Neuronal stem cell (in vitro differentiated cells): ENCODE measurements around the gene C4A.
"Not testable (repeated sequence)": the region's sequence is repeated elsewhere in the genome, so short reads cannot be mapped to it uniquely, and the experiment has no call there.

Experiments used
- DNase-seq: peaks from one replicate; pipeline ENCODE4 v3.0.0-alpha.2; 2013; ENCODE audit warnings: low spot score
- H2AFZ ChIP-seq: one replicate; pipeline ENCODE4 v1.6.1; 2013; ENCODE audit warnings: mild to moderate bottlenecking, low read length, inconsistent platforms
- H2AK5ac ChIP-seq: 2 replicates; pipeline ENCODE4 v1.6.1; 2013; ENCODE audit warnings: low read depth, mild to moderate bottlenecking, inconsistent platforms, low read length, moderate library complexity, mixed read lengths
- H2BK120ac ChIP-seq: 2 replicates; pipeline ENCODE4 v1.6.1; 2013; ENCODE audit warnings: low read depth, mild to moderate bottlenecking, inconsistent platforms, low read length, moderate library complexity, mixed read lengths
- H2BK12ac ChIP-seq: one replicate; pipeline ENCODE4 v1.6.1; 2013; ENCODE audit warnings: low read length, inconsistent platforms
- H2BK15ac ChIP-seq: 2 replicates; pipeline ENCODE4 v1.6.1; 2013; ENCODE audit warnings: mild to moderate bottlenecking, low read length, inconsistent platforms, mixed read lengths
- H2BK5ac ChIP-seq: one replicate; pipeline ENCODE4 v1.6.1; 2013; ENCODE audit warnings: inconsistent platforms, mild to moderate bottlenecking, low read length, moderate library complexity
- H3K14ac ChIP-seq: one replicate; pipeline ENCODE4 v1.6.1; 2013; ENCODE audit warnings: low read length, inconsistent platforms
- H3K18ac ChIP-seq: 2 replicates; pipeline ENCODE4 v1.6.1; 2013; ENCODE audit warnings: low read length, inconsistent platforms
- H3K23ac ChIP-seq: 2 replicates; pipeline ENCODE4 v1.6.1; 2013; ENCODE audit warnings: low read depth, mild to moderate bottlenecking, mixed read lengths, low read length, inconsistent platforms; ENCODE audit not compliant: poor library complexity
- H3K27ac ChIP-seq: replicated peaks from 3 replicates; pipeline ENCODE4 v1.5.1; 2013; ENCODE audit warnings: low read length, inconsistent platforms
- H3K27me3 ChIP-seq, 3 experiments: 2 replicates each; pipeline ENCODE4 v1.6.1; 2013; ENCODE audit warnings: low read length in 3 of 3, mild to moderate bottlenecking in 2 of 3, inconsistent platforms in 1 of 3, low read depth in 1 of 3, mixed read lengths in 1 of 3, moderate library complexity in 1 of 3; ENCODE audit not compliant: control insufficient read depth in 3 of 3, insufficient read depth in 3 of 3
- H3K36me3 ChIP-seq, 2 donors: replicated peaks in 1 of 2; 2 replicates each; pipeline ENCODE4 v1.6.1; 2013; ENCODE audit warnings: low read length in 2 of 2; ENCODE audit not compliant: control insufficient read depth in 2 of 2, insufficient read depth in 2 of 2
- H3K4ac ChIP-seq: 2 replicates; pipeline ENCODE4 v1.6.1; 2013; ENCODE audit warnings: inconsistent platforms, mild to moderate bottlenecking, low read length, moderate library complexity
- H3K4me1 ChIP-seq, 2 donors: 1 replicate in 1 of 2; 2 replicates in 1 of 2; pipeline ENCODE4 v1.6.1; 2013; ENCODE audit warnings: low read length in 2 of 2, low read depth in 1 of 2; ENCODE audit not compliant: control insufficient read depth in 2 of 2, insufficient read depth in 1 of 2
- H3K4me2 ChIP-seq: one replicate; pipeline ENCODE4 v1.6.1; 2013; ENCODE audit warnings: mild to moderate bottlenecking, low read length, inconsistent platforms; ENCODE audit not compliant: insufficient read depth, poor library complexity, severe bottlenecking
- H3K4me3 ChIP-seq, 2 donors: 2 replicates each; pipeline ENCODE4 v1.5.1; 2013; ENCODE audit warnings: low read length in 2 of 2, mild to moderate bottlenecking in 2 of 2, inconsistent platforms in 1 of 2, moderate library complexity in 1 of 2
- H3K79me1 ChIP-seq: one replicate; pipeline ENCODE4 v1.6.1; 2013; ENCODE audit warnings: low read depth, mild to moderate bottlenecking, inconsistent platforms, low read length, moderate library complexity
- H3K9ac ChIP-seq: one replicate; pipeline ENCODE4 v1.6.1; 2013; ENCODE audit warnings: mild to moderate bottlenecking, low read depth, low read length, inconsistent platforms; ENCODE audit not compliant: poor library complexity
- H3K9me3 ChIP-seq, 2 donors: replicated peaks in 1 of 2; 2 replicates each; pipeline versions ENCODE3 to v1.6.1; 2013; ENCODE audit warnings: low read length in 2 of 2, mild to moderate bottlenecking in 2 of 2, inconsistent platforms in 1 of 2, low read depth in 1 of 2, mixed read lengths in 1 of 2, moderate library complexity in 1 of 2; ENCODE audit not compliant: control insufficient read depth in 2 of 2, insufficient read depth in 1 of 2
- H4K8ac ChIP-seq: one replicate; pipeline ENCODE4 v1.6.1; 2013; ENCODE audit warnings: low read depth, mild to moderate bottlenecking, inconsistent platforms, low read length, moderate library complexity
- H4K91ac ChIP-seq: one replicate; pipeline ENCODE4 v1.6.1; 2013; ENCODE audit warnings: low read length, low read depth, mild to moderate bottlenecking, inconsistent platforms; ENCODE audit not compliant: poor library complexity
- WGBS, 2 donors: extraction: QIAGEN DNeasy Blood & Tissue Kit; methylation state at CpG; one replicate each; pipeline ENCODE4 v1.1.7; 2013; ENCODE audit warnings: missing lambda C conversion rate in 2 of 2, mixed read lengths in 1 of 2; ENCODE audit not compliant: insufficient read length in 2 of 2, insufficient replicate concordance in 1 of 2; ENCODE audit errors: extremely low coverage in 2 of 2; 5-methylcytosine and 5-hydroxymethylcytosine counted together

C4A gene

GRCh38 chr6:31980195-31980876 is 1.5 kb upstream of the C4A start:
- H4K91ac ChIP-seq, H3K27me3 ChIP-seq, H2AK5ac ChIP-seq, H3K18ac ChIP-seq, H3K9me3 ChIP-seq, H2BK12ac ChIP-seq, H4K8ac ChIP-seq, H3K27ac ChIP-seq, H3K9ac ChIP-seq, H3K4me1 ChIP-seq, H2BK5ac ChIP-seq, DNase-seq, H2BK15ac ChIP-seq, H3K23ac ChIP-seq, H2AFZ ChIP-seq, H3K14ac ChIP-seq, H3K4ac ChIP-seq, H3K79me1 ChIP-seq, H2BK120ac ChIP-seq, H3K4me3 ChIP-seq, H3K4me2 ChIP-seq: not testable (repeated sequence)
- WGBS, 2 donors = no CpG with 5 or more reads among the region's 13 CpGs
- H3K36me3 ChIP-seq = peaks cover 7 to 12% of the 10 kb centered on the region in 2 donors

DNA sequence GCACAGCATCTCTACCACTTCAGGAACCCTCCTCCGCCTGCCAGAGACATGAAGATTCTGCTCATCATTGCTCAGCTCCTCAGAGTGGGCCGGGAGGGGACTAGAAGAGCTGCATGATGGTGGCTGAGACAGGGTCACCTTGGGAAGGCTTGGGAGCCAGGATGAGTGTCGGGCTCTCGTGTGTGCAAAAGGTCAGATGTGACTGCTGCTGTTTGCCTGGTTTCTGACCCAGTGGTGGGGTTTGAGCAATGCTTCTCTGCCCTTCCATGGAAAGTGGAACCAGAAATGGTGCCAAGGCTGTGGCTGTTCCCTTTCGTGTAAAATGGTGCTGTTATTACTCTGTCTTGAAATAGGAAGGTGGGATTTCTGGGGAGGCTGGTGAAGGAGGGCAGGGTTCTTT is 859 bp upstream of the C4A start:
- H2BK15ac ChIP-seq, H2BK12ac ChIP-seq, H2BK5ac ChIP-seq, H4K91ac ChIP-seq, H3K18ac ChIP-seq, H2AFZ ChIP-seq, H2AK5ac ChIP-seq, H2BK120ac ChIP-seq, H3K4me2 ChIP-seq, H3K79me1 ChIP-seq, H3K4me1 ChIP-seq, H3K4me3 ChIP-seq, H3K14ac ChIP-seq, H3K23ac ChIP-seq, DNase-seq, H3K9me3 ChIP-seq, H4K8ac ChIP-seq, H3K4ac ChIP-seq, H3K9ac ChIP-seq, H3K27ac ChIP-seq, H3K27me3 ChIP-seq: not testable (repeated sequence)
- WGBS, 2 donors = no CpG with 5 or more reads among the region's 5 CpGs
- H3K36me3 ChIP-seq = peaks cover 7 to 12% of the 10 kb centered on the region in 2 donors

GRCh38 chr6:31989363-31989762 is 7.5 kb downstream of the C4A start:
- not testable (repeated sequence) for H3K4me2 ChIP-seq, DNase-seq, H3K36me3 ChIP-seq, H3K27me3 ChIP-seq, H3K79me1 ChIP-seq, H3K23ac ChIP-seq, H4K8ac ChIP-seq, H2BK5ac ChIP-seq, H2BK12ac ChIP-seq, H3K4me3 ChIP-seq, H4K91ac ChIP-seq, H2AK5ac ChIP-seq, H3K27ac ChIP-seq, H3K4me1 ChIP-seq, H3K9ac ChIP-seq, H2AFZ ChIP-seq, H3K14ac ChIP-seq, H2BK15ac ChIP-seq, H2BK120ac ChIP-seq, H3K9me3 ChIP-seq, H3K18ac ChIP-seq, H3K4ac ChIP-seq
- no CpG with 5 or more reads among the region's 10 CpGs for WGBS, 2 donors

DNA sequence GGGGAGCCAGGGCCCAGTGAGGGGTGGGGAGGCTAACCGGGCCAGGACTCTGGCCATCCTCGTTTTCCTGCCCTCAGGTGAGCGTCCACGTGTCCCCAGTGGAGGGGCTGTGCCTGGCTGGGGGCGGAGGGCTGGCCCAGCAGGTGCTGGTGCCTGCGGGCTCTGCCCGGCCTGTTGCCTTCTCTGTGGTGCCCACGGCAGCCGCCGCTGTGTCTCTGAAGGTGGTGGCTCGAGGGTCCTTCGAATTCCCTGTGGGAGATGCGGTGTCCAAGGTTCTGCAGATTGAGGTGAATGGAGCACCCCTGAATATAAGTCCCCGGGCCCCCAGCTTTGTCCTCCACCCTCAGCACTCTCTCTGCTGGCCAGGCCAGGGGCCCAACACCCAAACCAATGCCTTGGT is 12.6 kb downstream of the C4A start:
- not testable (repeated sequence) for H3K36me3 ChIP-seq, H4K91ac ChIP-seq, H3K4me1 ChIP-seq, H2BK12ac ChIP-seq, H3K4me2 ChIP-seq, H3K9ac ChIP-seq, H3K79me1 ChIP-seq, H3K9me3 ChIP-seq, H4K8ac ChIP-seq, H3K4ac ChIP-seq, H3K4me3 ChIP-seq, H2BK120ac ChIP-seq, H2AFZ ChIP-seq, H3K27ac ChIP-seq, DNase-seq, H2BK5ac ChIP-seq, H2BK15ac ChIP-seq, H3K23ac ChIP-seq, H2AK5ac ChIP-seq, H3K27me3 ChIP-seq, H3K14ac ChIP-seq, H3K18ac ChIP-seq
- no CpG with 5 or more reads among the region's 14 CpGs for WGBS, 2 donors
